Measurements from ENCODE around the gene ASCC3.
"Not testable (repeated sequence)": the region's sequence is repeated elsewhere in the genome, so short reads cannot be mapped to it uniquely, and the experiment has no call there.

The ASCC3 gene

GRCh38 chr6:100808638-100809275 is 72.4 kb downstream of the ASCC3 start:
- DNase-seq (ENCODE audit: low read depth, low spot score), result no peak

DNA sequence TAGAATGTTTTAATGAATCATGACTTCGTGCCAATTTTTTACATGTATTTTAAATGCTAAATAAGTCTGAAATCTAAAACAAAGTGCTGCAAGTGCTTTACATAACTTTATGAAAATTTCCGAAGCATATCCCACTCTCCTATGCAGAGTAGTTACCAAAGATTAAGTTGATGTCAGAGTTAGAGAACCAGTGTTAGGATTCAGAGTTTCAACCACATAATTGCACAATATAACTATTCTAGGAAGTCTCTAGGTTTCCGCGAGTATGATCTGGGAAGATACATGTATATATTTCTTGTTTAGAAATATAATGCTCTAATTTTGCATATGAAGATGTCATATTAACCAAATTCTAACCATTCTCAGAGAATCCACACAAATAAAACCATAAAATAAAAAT is 74.8 kb downstream of the ASCC3 start:
- DNase-seq (ENCODE audit: low read depth, low spot score), result no peak

GRCh38 chr6:100803264-100804045 is 77.7 kb downstream of the ASCC3 start:
- DNase-seq (ENCODE audit: low read depth, low spot score), result no peak

DNA sequence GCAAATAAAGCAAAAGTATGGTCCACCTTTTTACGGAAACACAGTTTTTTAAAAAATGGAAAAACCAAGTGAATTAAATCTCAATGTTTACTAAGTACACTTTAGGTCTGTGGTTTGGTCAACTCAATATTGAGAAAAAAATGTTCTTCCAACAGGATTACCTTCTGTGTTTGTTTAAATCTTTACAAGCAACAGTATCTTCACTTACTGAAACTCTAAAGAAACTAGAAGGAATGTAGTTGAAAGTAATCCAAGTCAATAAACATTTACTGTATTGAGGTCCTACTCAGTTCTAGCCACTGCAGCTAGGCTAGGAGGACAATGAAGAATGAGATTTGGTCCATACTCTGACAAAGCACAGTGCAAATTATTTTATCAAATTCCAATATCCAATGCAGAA is 80.1 kb downstream of the ASCC3 start:
- no peak for DNase-seq (ENCODE audit: low read depth, low spot score)

GRCh38 chr6:100796049-100796823 is 84.9 kb downstream of the ASCC3 start:
- no peak for DNase-seq (ENCODE audit: low read depth, low spot score)

DNA sequence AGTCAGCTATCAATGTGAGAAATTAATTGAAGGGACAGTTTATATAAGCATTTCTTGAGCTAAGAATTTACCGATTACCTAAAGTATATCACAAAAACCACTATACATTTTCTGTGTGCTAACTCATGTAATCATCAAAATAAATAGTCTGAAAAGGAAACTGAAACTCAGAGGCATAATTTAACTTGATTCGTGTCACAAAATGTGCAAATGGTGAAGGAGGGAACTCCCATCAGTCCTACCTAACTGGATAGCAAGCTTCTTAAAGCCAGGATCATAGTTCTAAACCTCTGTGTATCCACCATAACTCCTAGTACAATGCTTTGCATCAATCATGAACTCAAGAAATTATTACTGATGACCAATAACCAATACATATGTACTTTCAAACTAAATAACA is 91.0 kb downstream of the ASCC3 start:
- no peak for DNase-seq (ENCODE audit: low read depth, low spot score)

DNA sequence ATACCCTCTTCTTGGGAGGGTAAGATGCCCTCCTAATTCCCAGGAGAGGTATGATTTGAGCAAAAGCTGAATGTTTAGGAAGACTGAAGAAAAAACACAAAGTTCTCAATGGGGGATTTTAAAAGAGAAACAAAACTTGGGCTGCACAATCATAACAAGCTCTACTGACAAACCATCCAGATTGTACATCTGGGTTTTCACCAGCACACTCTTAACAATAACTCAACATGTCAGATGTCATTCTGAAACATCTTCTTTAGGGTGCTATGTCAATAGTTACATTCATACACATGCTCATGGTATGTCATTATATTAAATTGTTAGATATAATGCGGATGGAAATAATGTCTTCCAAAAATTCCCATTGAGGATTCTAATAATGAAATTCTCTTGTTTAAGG is 95.1 kb downstream of the ASCC3 start:
- no peak for DNase-seq (ENCODE audit: low read depth, low spot score)

DNA sequence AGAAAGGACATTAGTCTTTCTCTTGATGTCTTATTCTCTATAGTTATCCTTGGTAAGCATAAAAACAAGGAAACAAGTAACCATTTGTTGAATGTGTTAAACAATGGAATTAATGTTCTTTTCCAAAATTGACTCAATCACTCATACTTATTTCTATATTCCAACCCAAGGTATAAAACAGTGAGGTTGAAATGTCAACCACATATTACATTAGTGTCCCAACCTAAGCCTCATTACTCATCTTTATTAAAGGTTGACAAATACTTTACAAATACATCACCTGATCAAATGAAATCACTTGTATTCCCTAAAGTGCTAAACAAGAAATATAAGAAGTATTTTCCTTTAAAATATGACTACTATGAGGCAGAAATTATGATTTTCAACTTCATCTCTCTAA is 100.5 kb downstream of the ASCC3 start:
- no peak for DNase-seq (ENCODE audit: low read depth, low spot score)

GRCh38 chr6:100775667-100776066 is 105.5 kb downstream of the ASCC3 start:
- DNase-seq (ENCODE audit: low read depth, low spot score), result no peak

GRCh38 chr6:100774681-100775080 is 106.4 kb downstream of the ASCC3 start:
- DNase-seq (ENCODE audit: low read depth, low spot score), result no peak

- DNase-seq (ENCODE audit: low read depth, low spot score), result no peak
Observed at GRCh38 chr6:100768816-100769351, 112.2 kb downstream of the ASCC3 start.

DNA sequence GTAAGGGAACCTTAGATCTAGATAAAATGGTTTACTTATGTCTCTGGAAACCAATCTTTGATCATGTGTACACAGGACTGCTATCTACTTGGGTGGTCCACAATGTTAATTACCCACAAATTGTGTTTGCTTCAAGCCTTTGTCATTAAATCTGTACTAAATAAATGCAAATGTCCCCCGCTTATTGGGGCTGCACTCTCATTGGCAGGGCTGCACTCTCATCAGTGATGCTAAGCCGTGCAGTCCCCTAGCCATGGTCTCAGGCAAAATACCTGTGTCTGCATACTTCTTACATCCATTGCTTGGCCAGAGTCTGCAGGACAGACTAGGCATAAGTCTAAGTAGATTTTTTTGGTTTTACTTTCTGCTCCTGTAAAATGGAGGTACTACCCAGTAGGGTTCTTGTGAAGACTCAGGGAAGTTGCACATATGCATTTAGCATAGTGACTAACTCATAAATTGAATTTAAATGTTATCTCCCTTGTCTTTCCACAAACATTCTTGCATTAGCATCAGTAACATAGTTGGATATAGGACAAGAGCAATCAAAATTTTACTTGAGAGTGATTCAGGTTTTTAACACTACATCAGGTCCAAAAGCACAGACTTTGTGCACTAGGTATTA is 117.4 kb downstream of the ASCC3 start:
- DNase-seq (ENCODE audit: low read depth, low spot score), result no peak

- no peak for DNase-seq (ENCODE audit: low read depth, low spot score)
Observed at GRCh38 chr6:100761841-100762240, 119.3 kb downstream of the ASCC3 start.

DNA sequence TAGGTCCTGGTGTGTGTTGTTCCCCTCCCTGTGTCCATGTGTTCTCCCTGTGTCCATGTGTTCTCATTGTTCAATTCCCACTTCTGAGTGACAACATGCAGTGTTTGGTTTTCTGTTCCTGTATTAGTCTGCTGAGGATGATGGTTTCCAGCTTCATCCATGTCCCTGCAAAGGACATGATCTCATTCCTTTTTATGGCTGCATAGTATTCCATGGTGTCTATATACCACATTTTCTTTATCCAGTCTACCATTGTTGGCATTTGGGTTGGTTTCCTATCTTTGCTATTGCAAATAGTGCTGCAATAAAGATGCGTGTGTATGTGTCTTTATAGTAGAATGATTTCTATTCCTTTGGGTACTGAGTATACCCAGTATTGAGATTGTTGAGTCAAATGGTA is 122.7 kb downstream of the ASCC3 start:
- DNase-seq (ENCODE audit: low read depth, low spot score), result not testable (repeated sequence)

GRCh38 chr6:100753421-100753820 is 127.7 kb downstream of the ASCC3 start:
- DNase-seq (ENCODE audit: low read depth, low spot score), result no peak

DNA sequence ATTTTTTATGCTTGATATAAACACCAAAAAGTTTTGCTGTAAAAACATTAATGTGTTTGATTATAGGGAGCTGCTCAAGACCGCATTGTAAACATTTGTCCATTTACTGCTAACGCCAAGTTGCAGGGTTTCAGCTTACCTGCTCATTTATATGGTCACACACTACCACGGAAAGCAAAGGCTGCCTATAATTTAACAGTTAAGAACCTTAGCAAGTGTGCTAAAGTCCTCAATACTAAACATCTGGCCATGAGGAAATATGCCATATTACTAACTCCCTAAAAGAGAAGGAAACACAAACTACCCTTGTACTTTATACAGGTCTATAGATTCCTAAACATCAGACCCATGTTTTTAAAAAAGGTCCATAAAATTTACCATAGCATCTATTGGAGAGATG is 129.5 kb downstream of the ASCC3 start:
- DNase-seq (ENCODE audit: low read depth, low spot score), result no peak

GRCh38 chr6:100745419-100746041 is 135.6 kb downstream of the ASCC3 start:
- DNase-seq (ENCODE audit: low read depth, low spot score), result no peak

DNA sequence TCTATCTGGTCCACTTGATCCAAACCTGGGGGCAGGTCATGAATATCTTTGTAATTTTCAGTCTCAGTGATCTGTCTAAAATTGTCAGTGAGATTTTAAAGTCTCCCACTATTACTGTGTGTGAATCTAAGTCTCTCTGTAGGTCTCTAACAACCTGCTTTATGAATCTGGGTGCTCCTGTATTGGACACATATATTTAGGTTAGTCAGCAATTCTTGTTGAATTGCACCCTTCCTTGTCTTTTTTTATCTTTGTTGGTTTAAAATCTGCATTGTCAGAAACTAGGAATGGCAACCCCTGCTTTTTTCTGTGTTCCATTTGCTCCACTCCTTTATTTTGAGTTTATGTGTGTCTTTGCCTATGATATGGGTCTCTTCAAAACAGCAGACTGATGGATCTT is 140.7 kb downstream of the ASCC3 start:
- DNase-seq (ENCODE audit: low read depth, low spot score), result no peak

DNA sequence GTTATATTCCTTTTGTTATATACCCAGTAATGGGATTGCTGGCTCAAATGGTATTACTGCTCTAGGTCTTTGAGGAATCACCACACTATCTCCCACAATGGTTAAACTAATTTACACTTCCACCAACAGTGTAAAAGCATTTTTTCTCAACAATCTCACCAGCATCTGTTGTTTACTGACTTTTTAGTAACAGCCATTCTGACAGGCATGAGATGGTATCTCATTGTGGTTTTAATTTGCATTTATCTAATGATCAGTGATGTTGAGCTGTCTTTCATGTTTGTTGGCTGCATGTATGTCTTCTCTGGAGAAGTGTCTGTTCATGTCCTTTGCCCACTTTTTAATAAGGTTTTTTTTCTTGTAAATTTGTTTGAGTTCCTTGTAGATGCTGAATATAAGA is 143.4 kb downstream of the ASCC3 start:
- DNase-seq (ENCODE audit: low read depth, low spot score), result not testable (repeated sequence)

GRCh38 chr6:100731411-100731810 is 149.7 kb downstream of the ASCC3 start:
- DNase-seq (ENCODE audit: low read depth, low spot score), result no peak
